ENCODE measurements around the gene DENND1C. TPM values are rescaled to one million over a fixed set of nuclear protein-coding genes. Genes with fewer than 3 reads are reported as not detected.

Gene DENND1C
- total and polyA plus RNA-seq, 9 of the 15 experiments (the other 6 are each of a cell fraction or from before 2014, with no cell fraction given) = 0.03 to 1.2 (median 0.32) TPM; not detected in 1

GRCh38 chr19:6528544-6529121 lies 47.0 kb upstream of the DENND1C start (continued):
- TF ChIP-seq MYC (IDR thresholded peaks at IDR 0.05; ENCODE audit: low read depth, low read length) (peak; percentile 23; the same call in 1 of the 2 replicates), MYC (CRISPR knock-in tag; IDR thresholded peaks at IDR 0.05; ENCODE audit: borderline replicate concordance, low read depth) (no peak), CTBP1 (IDR thresholded peaks at IDR 0.05; ENCODE audit: borderline replicate concordance) (peak; percentile 82), MTA3 (IDR thresholded peaks at IDR 0.05; ENCODE audit: borderline replicate concordance) (peak; percentile 62; the same call in 1 of the 2 replicates), KDM5B (IDR thresholded peaks at IDR 0.05; ENCODE audit: insufficient replicate concordance, low read depth, low read length) (peak; percentile 76), MCM5 (IDR thresholded peaks at IDR 0.05; ENCODE audit: low read depth) (no peak), PHB (CRISPR knock-in tag; IDR thresholded peaks at IDR 0.05) (no peak), YBX1 (IDR thresholded peaks at IDR 0.05) (no peak), MITF (IDR thresholded peaks at IDR 0.05) (no peak), ZNF408 (CRISPR knock-in tag; IDR thresholded peaks at IDR 0.05; ENCODE audit: low read depth) (no peak), KHSRP (IDR thresholded peaks at IDR 0.05) (no peak), BRCA1 (IDR thresholded peaks at IDR 0.05) (no peak), BRCA1 (CRISPR knock-in tag; IDR thresholded peaks at IDR 0.05) (no peak), SRF (CRISPR knock-in tag; IDR thresholded peaks at IDR 0.05) (peak in 1 of 2 experiments; percentile 34; a peak in 1 of 4 replicates), NR0B1 (IDR thresholded peaks at IDR 0.05; ENCODE audit: partially characterized antibody) (no peak), MYBL2 (IDR thresholded peaks at IDR 0.05; ENCODE audit: low read depth) (no peak), MYBL2 (CRISPR knock-in tag; IDR thresholded peaks at IDR 0.05; ENCODE audit: borderline replicate concordance) (no peak), FOXK1 (CRISPR knock-in tag; IDR thresholded peaks at IDR 0.05; ENCODE audit: borderline replicate concordance) (no peak), RBFOX2 (IDR thresholded peaks at IDR 0.05; ENCODE audit: low read depth, low read length) (peak; percentile 66), L3MBTL2 (IDR thresholded peaks at IDR 0.05) (peak; percentile 60), PTBP1 (IDR thresholded peaks at IDR 0.05; ENCODE audit: low read depth, low read length) (0 out of 2 replicates have a peak, but pooled peaks have one; percentile 26), ZNF766 (CRISPR knock-in tag; conservative IDR thresholded peaks at IDR 0.05) (no peak; the same call in 1 of the 2 replicates), TRIM28 (IDR thresholded peaks at IDR 0.05) (no peak), UBTF (IDR thresholded peaks at IDR 0.05; ENCODE audit: borderline replicate concordance in 1 of 2, low read depth in 2 of 2, low read length in 2 of 2) (peak in 1 of 2 experiments; percentile 48; a peak in 1 of 4 replicates), CEBPG (CRISPR knock-in tag; IDR thresholded peaks at IDR 0.05) (peak; percentile 38; the same call in 1 of the 2 replicates), CEBPG (tag; conservative IDR thresholded peaks at IDR 0.05 in 1 of 2, IDR thresholded peaks at IDR 0.05 in 1 of 2) (no peak), GABPB2 (CRISPR knock-in tag; conservative IDR thresholded peaks at IDR 0.05) (no peak)

All from K562 (cell line).